Thyroid gland (tissue), 4 donors: ENCODE measurements around the gene SRRT.

Experiments used
- POLR2A ChIP-seq, 2 donors: fragments of 450-650 bp; IDR thresholded peaks; one replicate each; pipeline ENCODE4 v1.6.1; 2017; ENCODE audit warnings: antibody characterized with exemption in 2 of 2, mild to moderate bottlenecking in 2 of 2, moderate library complexity in 1 of 2
- TF ChIP-seq, protein P1 (sequence below), 6 experiments: fragments of 200-600 bp in 3 of 6; fragments of 450-650 bp in 3 of 6; sonication (generic) in 3 of 6; IDR thresholded peaks; one replicate each; pipeline ENCODE4 v1.5.1; 2016 to 2019; ENCODE audit warnings: antibody characterized with exemption in 6 of 6, mild to moderate bottlenecking in 2 of 6, inconsistent platforms in 1 of 6, moderate library complexity in 1 of 6

DNA sequence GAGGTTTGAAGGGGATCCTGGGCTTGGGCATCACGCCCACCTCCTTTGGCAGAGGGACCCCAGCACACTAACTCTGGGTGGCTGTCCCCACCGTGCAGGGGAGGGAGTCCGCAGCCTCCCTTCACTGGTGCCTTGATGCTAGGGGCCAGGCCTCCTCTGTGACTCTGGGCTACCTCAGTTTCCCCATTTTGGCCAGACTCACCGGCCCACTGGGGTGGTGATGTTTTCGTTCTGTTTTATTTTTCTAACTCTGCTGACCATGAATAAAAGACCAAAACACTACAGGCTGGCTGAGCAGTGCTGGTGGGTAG is 8.2 kb upstream of the SRRT start:
- TF ChIP-seq POLR2A (IDR thresholded peaks at IDR 0.05) = no peak
- TF ChIP-seq, protein P1, sequence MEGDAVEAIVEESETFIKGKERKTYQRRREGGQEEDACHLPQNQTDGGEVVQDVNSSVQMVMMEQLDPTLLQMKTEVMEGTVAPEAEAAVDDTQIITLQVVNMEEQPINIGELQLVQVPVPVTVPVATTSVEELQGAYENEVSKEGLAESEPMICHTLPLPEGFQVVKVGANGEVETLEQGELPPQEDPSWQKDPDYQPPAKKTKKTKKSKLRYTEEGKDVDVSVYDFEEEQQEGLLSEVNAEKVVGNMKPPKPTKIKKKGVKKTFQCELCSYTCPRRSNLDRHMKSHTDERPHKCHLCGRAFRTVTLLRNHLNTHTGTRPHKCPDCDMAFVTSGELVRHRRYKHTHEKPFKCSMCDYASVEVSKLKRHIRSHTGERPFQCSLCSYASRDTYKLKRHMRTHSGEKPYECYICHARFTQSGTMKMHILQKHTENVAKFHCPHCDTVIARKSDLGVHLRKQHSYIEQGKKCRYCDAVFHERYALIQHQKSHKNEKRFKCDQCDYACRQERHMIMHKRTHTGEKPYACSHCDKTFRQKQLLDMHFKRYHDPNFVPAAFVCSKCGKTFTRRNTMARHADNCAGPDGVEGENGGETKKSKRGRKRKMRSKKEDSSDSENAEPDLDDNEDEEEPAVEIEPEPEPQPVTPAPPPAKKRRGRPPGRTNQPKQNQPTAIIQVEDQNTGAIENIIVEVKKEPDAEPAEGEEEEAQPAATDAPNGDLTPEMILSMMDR (IDR thresholded peaks at IDR 0.05) = no peak
